OCI-LY7 (cell line): ENCODE measurements around the gene SLC31A2. TPM values are rescaled to one million over a fixed set of nuclear protein-coding genes. Genes with fewer than 3 reads are reported as not detected.

Experiments used
- BruUV-seq: library from RNA; stranded (reverse); fragments of 400-500 nt; replicated peaks from 2 replicates; lab custom pipeline; 2021; lab: Mats Ljungman, UMichigan
- CTCF ChIA-PET: fragments of 300-600 bp; sonication (Branson Sonifier 250); formaldehyde crosslinking; loops from one replicate; lab custom pipeline; 2022; ENCODE audit warnings: antibody characterized with exemption; ENCODE audit not compliant: unreplicated experiment; lab: Charles Lee
- POLR2A ChIA-PET: fragments of 300-600 bp; sonication (Branson Sonifier 250); formaldehyde crosslinking; loops from one replicate; lab custom pipeline; 2022; ENCODE audit warnings: antibody characterized with exemption; lab: Charles Lee
- DNase-seq: peaks from one replicate; pipeline ENCODE4 v3.0.0-alpha.2; 2015; ENCODE audit warnings: low spot score
- H2AFZ ChIP-seq: fragments of 200-600 bp; sonication (generic), shearing (Covaris generic); 2 replicates; pipeline ENCODE4 v1.6.1; 2014; ENCODE audit warnings: mild to moderate bottlenecking, antibody characterized with exemption, low read length, moderate library complexity
- H3K27ac ChIP-seq: fragments of 200-600 bp; sonication (generic); 2 replicates; pipeline ENCODE4 v1.5.1; 2014; ENCODE audit warnings: mixed run types, low read depth, mild to moderate bottlenecking, moderate library complexity, low read length, inconsistent platforms; ENCODE audit not compliant: poor library complexity, severe bottlenecking
- H3K36me3 ChIP-seq: fragments of 200-600 bp; sonication (generic); 2 replicates; pipeline ENCODE4 v1.6.1; 2014; ENCODE audit warnings: mild to moderate bottlenecking, antibody characterized with exemption, low read length, moderate library complexity, mixed read lengths; ENCODE audit not compliant: insufficient read depth
- H3K4me1 ChIP-seq: fragments of 200-600 bp; sonication (generic); 2 replicates; pipeline ENCODE4 v1.5.1; 2014; ENCODE audit warnings: mild to moderate bottlenecking, low read length; ENCODE audit not compliant: insufficient read depth, poor library complexity, severe bottlenecking
- H3K4me2 ChIP-seq: fragments of 200-600 bp; sonication (generic); 2 replicates; pipeline ENCODE4 v1.6.1; 2014; ENCODE audit warnings: mild to moderate bottlenecking, low read length
- H3K4me3 ChIP-seq: fragments of 200-600 bp; sonication (generic); 2 replicates; pipeline ENCODE4 v1.5.1; 2014; ENCODE audit warnings: mild to moderate bottlenecking, low read depth, low read length; ENCODE audit not compliant: poor library complexity, severe bottlenecking
- H3K79me2 ChIP-seq: fragments of 200-600 bp; sonication (generic); 2 replicates; pipeline ENCODE4 v1.6.1; 2016; ENCODE audit warnings: low read depth, mild to moderate bottlenecking, low read length, moderate library complexity, mixed read lengths; ENCODE audit not compliant: insufficient read depth
- H3K9me2 ChIP-seq: fragments of 200-600 bp; sonication (generic); 2 replicates; pipeline ENCODE4 v1.6.1; 2016; ENCODE audit warnings: mild to moderate bottlenecking, low read length, mixed read lengths; ENCODE audit not compliant: insufficient read depth
- H3K9me3 ChIP-seq: fragments of 200-600 bp; sonication (generic); 2 replicates; pipeline ENCODE4 v1.6.1; 2014; ENCODE audit warnings: mild to moderate bottlenecking, mixed run types, low read length, mixed read lengths
- H4K20me1 ChIP-seq: fragments of 200-600 bp; sonication (generic); 2 replicates; pipeline ENCODE4 v1.6.1; 2014; ENCODE audit warnings: mild to moderate bottlenecking, antibody characterized with exemption, low read length, moderate library complexity, mixed read lengths; ENCODE audit not compliant: insufficient read depth
- EZH2phosphoT487 ChIP-seq: fragments of 200-600 bp; sonication (generic); IDR thresholded peaks from 2 replicates; pipeline ENCODE4 v1.6.1; 2018; ENCODE audit warnings: low read depth, borderline replicate concordance, mild to moderate bottlenecking, mixed run types, antibody characterized with exemption, low read length, moderate library complexity, mixed read lengths
- intact Hi-C: fragments of 100-400 bp; cut with micrococcal nuclease; formaldehyde crosslinking; loops from one replicate; pipeline ENCODE4 v1.10.0; 2022; ENCODE audit not compliant: unreplicated experiment
- total RNA-seq, 2 experiments: library from RNA; depleted of rRNA in 1 of 2; stranded (reverse); fragments of >200 nt in 1 of 2; shearing (Covaris generic) in 1 of 2; gene quantifications; 2 replicates each; pipeline ENCODE4 v1.2.3, GENCODE V29; 2014 to 2022
- TF ChIP-seq, protein P1 (sequence below): fragments of 200-600 bp; sonication (generic); conservative IDR thresholded peaks from 2 replicates; pipeline ENCODE4 v1.5.1; 2014; ENCODE audit warnings: mild to moderate bottlenecking, antibody characterized with exemption, low read length, moderate library complexity, mixed read lengths

The SLC31A2 gene
- total RNA-seq, 2 experiments from 2014 or later, result 1.3 to 2.7 TPM

DNA sequence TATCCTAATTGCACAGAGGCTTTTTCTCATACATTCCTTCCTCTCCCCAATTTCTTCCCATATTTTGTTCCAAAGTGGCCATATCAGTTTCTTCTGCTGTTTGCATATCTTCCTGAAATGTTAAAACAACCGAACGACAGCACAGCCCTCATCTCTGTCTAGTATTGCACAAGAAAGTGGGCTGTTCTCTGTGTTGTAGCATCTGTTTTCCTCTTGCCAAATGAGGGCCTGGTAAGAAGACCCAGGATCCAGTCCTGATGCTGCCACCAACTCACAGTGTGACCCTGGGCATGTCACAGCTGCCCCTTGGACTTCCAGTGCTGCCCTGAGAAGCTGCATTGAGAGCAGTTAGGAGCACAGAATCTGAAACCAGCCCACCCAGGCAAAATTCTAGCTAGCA is 4.1 kb downstream of the SLC31A2 start:
- H3K9me2 ChIP-seq, result no peaks in the 10 kb centered on the region
- no peaks in the 10 kb centered on the region for H3K9me3 ChIP-seq
- no peak overlapping the region for H2AFZ ChIP-seq
- TF ChIP-seq, protein P1, sequence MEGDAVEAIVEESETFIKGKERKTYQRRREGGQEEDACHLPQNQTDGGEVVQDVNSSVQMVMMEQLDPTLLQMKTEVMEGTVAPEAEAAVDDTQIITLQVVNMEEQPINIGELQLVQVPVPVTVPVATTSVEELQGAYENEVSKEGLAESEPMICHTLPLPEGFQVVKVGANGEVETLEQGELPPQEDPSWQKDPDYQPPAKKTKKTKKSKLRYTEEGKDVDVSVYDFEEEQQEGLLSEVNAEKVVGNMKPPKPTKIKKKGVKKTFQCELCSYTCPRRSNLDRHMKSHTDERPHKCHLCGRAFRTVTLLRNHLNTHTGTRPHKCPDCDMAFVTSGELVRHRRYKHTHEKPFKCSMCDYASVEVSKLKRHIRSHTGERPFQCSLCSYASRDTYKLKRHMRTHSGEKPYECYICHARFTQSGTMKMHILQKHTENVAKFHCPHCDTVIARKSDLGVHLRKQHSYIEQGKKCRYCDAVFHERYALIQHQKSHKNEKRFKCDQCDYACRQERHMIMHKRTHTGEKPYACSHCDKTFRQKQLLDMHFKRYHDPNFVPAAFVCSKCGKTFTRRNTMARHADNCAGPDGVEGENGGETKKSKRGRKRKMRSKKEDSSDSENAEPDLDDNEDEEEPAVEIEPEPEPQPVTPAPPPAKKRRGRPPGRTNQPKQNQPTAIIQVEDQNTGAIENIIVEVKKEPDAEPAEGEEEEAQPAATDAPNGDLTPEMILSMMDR, result no peak
- no peak for TF ChIP-seq EZH2phosphoT487
- ChIA-PET CTCF (interaction anchor here (0.5 kb wide), 1 partner anchor 66 kb away, joined by 4 read pairs; the partner anchor contains the start of genes FKBP15 and SLC31A1), POLR2A (interaction anchor here (0.7 kb wide), 1 partner anchor 120 kb away, joined by 3 read pairs; no protein-coding TSS in a partner anchor)
- H3K4me3 ChIP-seq, result no peak overlapping the region
- no peaks in the 10 kb centered on the region for H3K79me2 ChIP-seq
- no TSS peak for BruUV-seq
- no peak for DNase-seq
- H3K4me1 ChIP-seq, result peaks cover 6% of the 10 kb centered on the region
- H3K4me2 ChIP-seq, result no peak overlapping the region
- H4K20me1 ChIP-seq, result no peaks in the 10 kb centered on the region
- H3K27ac ChIP-seq, result no peak overlapping the region
- intact Hi-C loops, result no loop called here
- H3K36me3 ChIP-seq, result peaks cover 12% of the 10 kb centered on the region; the same call in 1 of the 2 replicates

DNA sequence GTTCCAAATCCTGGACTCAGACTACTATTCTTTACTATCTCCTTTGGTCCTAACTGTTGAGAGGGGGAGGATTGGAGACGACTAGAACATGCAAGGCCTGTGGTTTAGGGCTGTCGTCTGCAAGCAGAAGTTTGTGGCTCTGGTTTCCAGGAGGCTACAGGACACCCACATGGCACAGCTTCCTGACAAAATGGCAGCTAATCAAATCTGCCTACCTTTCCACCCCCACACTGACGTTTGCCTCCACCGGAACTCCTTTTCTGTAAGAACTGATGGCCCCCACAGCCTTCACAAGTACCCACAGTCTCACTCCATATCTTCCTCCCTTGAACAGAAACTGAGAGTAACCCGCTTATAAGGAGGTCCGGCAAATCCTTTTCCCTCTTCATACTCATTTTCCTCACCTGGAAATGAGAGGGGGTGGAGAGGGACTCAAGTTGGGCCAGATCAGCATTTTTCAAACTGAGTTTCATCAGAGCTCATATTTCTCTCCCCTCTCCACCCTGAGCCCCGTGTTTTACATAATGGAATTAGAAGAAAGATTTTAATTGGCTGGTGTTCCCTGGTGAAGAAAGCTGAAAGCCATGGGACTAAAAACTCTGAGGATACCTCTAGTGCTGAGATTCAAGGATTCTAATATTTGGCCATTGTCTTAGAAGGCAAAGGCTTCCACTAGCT is 5.2 kb downstream of the SLC31A2 start:
- Histone ChIP-seq H3K4me3 (no peak overlapping the region), H3K4me1 (peaks cover 6% of the 10 kb centered on the region), H3K9me2 (no peaks in the 10 kb centered on the region), H2AFZ (no peak overlapping the region), H3K4me2 (no peak overlapping the region), H4K20me1 (no peaks in the 10 kb centered on the region), H3K36me3 (peaks cover 19% of the 10 kb centered on the region), H3K79me2 (no peaks in the 10 kb centered on the region), H3K27ac (no peak overlapping the region), H3K9me3 (no peaks in the 10 kb centered on the region)
- TF ChIP-seq, protein P1, result no peak
- no peak for TF ChIP-seq EZH2phosphoT487
- ChIA-PET CTCF (interaction anchor here (0.6 kb wide), 1 partner anchor 65 kb away, joined by 3 read pairs; the partner anchor contains the start of gene SLC31A1), POLR2A (interaction anchor here (0.6 to 1.0 kb wide), 2 partner anchors 20 to 101 kb away, joined by 3 read pairs; no protein-coding TSS in a partner anchor)
- intact Hi-C loops, result no loop called here
- no peak for DNase-seq
- BruUV-seq, result TSS peak; percentile 8

DNA sequence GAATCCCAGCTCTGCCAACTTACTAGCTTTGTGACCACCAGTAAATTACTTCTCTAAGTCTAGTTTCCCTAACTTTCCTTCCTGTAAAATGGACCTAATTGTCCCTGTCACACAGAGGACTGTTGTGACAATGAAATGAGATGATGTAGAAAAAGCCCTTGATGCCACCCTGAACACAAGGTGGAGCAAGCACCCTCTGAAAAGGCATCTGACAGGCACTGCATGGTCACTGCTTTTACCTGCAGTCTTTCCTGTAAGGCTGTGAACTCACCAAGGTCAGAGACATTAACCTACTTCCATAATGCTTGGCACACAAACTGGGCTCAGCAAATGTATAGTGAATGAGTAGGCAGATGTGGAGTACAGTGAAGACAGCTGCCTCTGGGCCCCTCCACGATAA is 6.1 kb downstream of the SLC31A2 start:
- ChIA-PET POLR2A (interaction anchor here (0.5 to 1.0 kb wide), 3 partner anchors 15 to 1082 kb away, joined by 3 read pairs; no protein-coding TSS in a partner anchor), CTCF (no interaction called here)
- TF ChIP-seq EZH2phosphoT487, result no peak
- TF ChIP-seq, protein P1, result peak; percentile 33; the same call in 1 of the 2 replicates
- H3K4me3 ChIP-seq, result no peak overlapping the region
- DNase-seq, result peak; percentile 14
- H3K27ac ChIP-seq, result no peak overlapping the region
- no TSS peak for BruUV-seq
- no peaks in the 10 kb centered on the region for H3K79me2 ChIP-seq
- H2AFZ ChIP-seq, result no peak overlapping the region
- H3K4me1 ChIP-seq, result no peaks in the 10 kb centered on the region
- H3K9me2 ChIP-seq, result no peaks in the 10 kb centered on the region
- intact Hi-C loops, result no loop called here
- H3K4me2 ChIP-seq, result no peak overlapping the region
- peaks cover 28% of the 10 kb centered on the region for H3K36me3 ChIP-seq
- no peaks in the 10 kb centered on the region for H4K20me1 ChIP-seq
- no peaks in the 10 kb centered on the region for H3K9me3 ChIP-seq
